GM21367 (cell line): Measurements from ENCODE around the gene FAM118B.

Experiments
- ATAC-seq: cut with Tn5 transposase; IDR thresholded peaks from one replicate; pipeline ENCODE4 v1.9.1; 2021; ENCODE audit not compliant: unreplicated experiment

The FAM118B gene

GRCh38 chr11:126211236-126212088 is at the start of gene FAM118B, which contains the start of gene RPUSD4:
TSS of gene FAM118B (plus strand) at chr11:126211782. CDS start at chr11:126235002, 23,220 bp downstream.
TSS of gene RPUSD4 (minus strand) at chr11:126211650. CDS start at chr11:126211638, 12 bp downstream.
- ATAC-seq = peak; percentile 93

- ATAC-seq = no peak
Observed at GRCh38 chr11:126162306-126163030, 49.1 kb upstream of the FAM118B start.

GRCh38 chr11:126163074-126163700 is 48.4 kb upstream of the FAM118B start:
- no peak for ATAC-seq

GRCh38 chr11:126163779-126164178 is 47.8 kb upstream of the FAM118B start:
- no peak for ATAC-seq

- ATAC-seq = no peak
Observed at GRCh38 chr11:126164781-126165180, 46.8 kb upstream of the FAM118B start.

GRCh38 chr11:126165311-126165720 is 46.3 kb upstream of the FAM118B start:
- no peak for ATAC-seq

GRCh38 chr11:126165757-126166156 is 45.8 kb upstream of the FAM118B start:
- ATAC-seq = no peak

- ATAC-seq = no peak
Observed at GRCh38 chr11:126166413-126166812, 45.2 kb upstream of the FAM118B start.

- no peak for ATAC-seq
Observed at GRCh38 chr11:126167488-126167887, 44.1 kb upstream of the FAM118B start.

GRCh38 chr11:126169291-126169690 is 42.3 kb upstream of the FAM118B start:
- ATAC-seq = no peak

GRCh38 chr11:126172596-126173038 is 39.0 kb upstream of the FAM118B start:
- no peak for ATAC-seq

GRCh38 chr11:126173257-126173656 is 38.3 kb upstream of the FAM118B start:
- no peak for ATAC-seq

- no peak for ATAC-seq
Observed at GRCh38 chr11:126174816-126175215, 36.8 kb upstream of the FAM118B start.

- ATAC-seq = no peak
Observed at GRCh38 chr11:126175393-126175792, 36.2 kb upstream of the FAM118B start.

- no peak for ATAC-seq
Observed at GRCh38 chr11:126176853-126177470, 34.6 kb upstream of the FAM118B start.

- ATAC-seq = no peak
Observed at GRCh38 chr11:126181939-126182730, 29.4 kb upstream of the FAM118B start.

- no peak for ATAC-seq
Observed at GRCh38 chr11:126182787-126183445, 28.7 kb upstream of the FAM118B start.

GRCh38 chr11:126185259-126186024 is 26.1 kb upstream of the FAM118B start:
- ATAC-seq = no peak
